NB4 (cell line): ENCODE data around the gene NFATC1.

Experiments used
- MYC ChIP-seq: IDR thresholded peaks from 2 replicates; pipeline ENCODE4 v1.6.1; 2011; ENCODE audit warnings: low read depth, low read length
- POLR2A ChIP-seq: IDR thresholded peaks from 2 replicates; pipeline ENCODE4 v1.6.1; 2011; ENCODE audit warnings: mild to moderate bottlenecking; ENCODE audit not compliant: insufficient read length; ENCODE audit errors: extremely low read depth
- TF ChIP-seq, protein P1 (sequence below): IDR thresholded peaks from 2 replicates; pipeline ENCODE4 v1.6.1; 2011; ENCODE audit warnings: low read depth, low read length
- TF ChIP-seq, protein P2 (sequence below): IDR thresholded peaks from one replicate; pipeline ENCODE4 v1.5.1; 2012; ENCODE audit warnings: low read depth, low read length

- TF ChIP-seq, protein P1, sequence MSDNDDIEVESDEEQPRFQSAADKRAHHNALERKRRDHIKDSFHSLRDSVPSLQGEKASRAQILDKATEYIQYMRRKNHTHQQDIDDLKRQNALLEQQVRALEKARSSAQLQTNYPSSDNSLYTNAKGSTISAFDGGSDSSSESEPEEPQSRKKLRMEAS, result no peak
- TF ChIP-seq, protein P2, sequence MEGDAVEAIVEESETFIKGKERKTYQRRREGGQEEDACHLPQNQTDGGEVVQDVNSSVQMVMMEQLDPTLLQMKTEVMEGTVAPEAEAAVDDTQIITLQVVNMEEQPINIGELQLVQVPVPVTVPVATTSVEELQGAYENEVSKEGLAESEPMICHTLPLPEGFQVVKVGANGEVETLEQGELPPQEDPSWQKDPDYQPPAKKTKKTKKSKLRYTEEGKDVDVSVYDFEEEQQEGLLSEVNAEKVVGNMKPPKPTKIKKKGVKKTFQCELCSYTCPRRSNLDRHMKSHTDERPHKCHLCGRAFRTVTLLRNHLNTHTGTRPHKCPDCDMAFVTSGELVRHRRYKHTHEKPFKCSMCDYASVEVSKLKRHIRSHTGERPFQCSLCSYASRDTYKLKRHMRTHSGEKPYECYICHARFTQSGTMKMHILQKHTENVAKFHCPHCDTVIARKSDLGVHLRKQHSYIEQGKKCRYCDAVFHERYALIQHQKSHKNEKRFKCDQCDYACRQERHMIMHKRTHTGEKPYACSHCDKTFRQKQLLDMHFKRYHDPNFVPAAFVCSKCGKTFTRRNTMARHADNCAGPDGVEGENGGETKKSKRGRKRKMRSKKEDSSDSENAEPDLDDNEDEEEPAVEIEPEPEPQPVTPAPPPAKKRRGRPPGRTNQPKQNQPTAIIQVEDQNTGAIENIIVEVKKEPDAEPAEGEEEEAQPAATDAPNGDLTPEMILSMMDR, result no peak
- TF ChIP-seq POLR2A, result no peak
- no peak for TF ChIP-seq MYC
These were observed 22.7 kb upstream of the NFATC1 start for GRCh38 chr18:79372991-79373390.
